Astrocyte (in vitro differentiated cells and primary cell): ENCODE measurements around the gene CALHM1. TPM values are rescaled to one million over a fixed set of nuclear protein-coding genes. Genes with fewer than 3 reads are reported as not detected.

Source experiments
- DNase-seq: peaks from one replicate; pipeline ENCODE4 v3.0.0-alpha.2; 2010; ENCODE audit warnings: low read depth
- FAIRE-seq: peaks from 2 replicates; lab custom pipeline; 2011; peaks lifted over from hg19 to GRCh38; lab: Jason Lieb, UNC
- H2AFZ ChIP-seq: 2 replicates; pipeline ENCODE4 v1.6.0; 2012; ENCODE audit warnings: low read depth, low read length, inconsistent platforms
- H3K27ac ChIP-seq: 2 replicates; pipeline ENCODE4 v1.5.1; 2011; ENCODE audit warnings: low read depth, low read length, inconsistent platforms
- H3K27me3 ChIP-seq: 2 replicates; pipeline ENCODE4 v1.6.0; 2011; ENCODE audit warnings: low read length, inconsistent platforms; ENCODE audit not compliant: insufficient read depth
- H3K36me3 ChIP-seq: 2 replicates; pipeline ENCODE4 v1.5.1; 2011; ENCODE audit warnings: low read length, inconsistent platforms; ENCODE audit not compliant: insufficient read depth
- H3K4me1 ChIP-seq: 2 replicates; pipeline ENCODE4 v1.5.1; 2011; ENCODE audit warnings: low read length, inconsistent platforms; ENCODE audit not compliant: insufficient read depth
- H3K4me2 ChIP-seq: 2 replicates; pipeline ENCODE4 v1.6.0; 2012; ENCODE audit warnings: low read length, inconsistent platforms
- H3K4me3 ChIP-seq: 2 replicates; pipeline ENCODE4 v1.5.1; 2011; ENCODE audit warnings: low read depth, mild to moderate bottlenecking, low read length, inconsistent platforms; ENCODE audit not compliant: insufficient read depth
- H3K79me2 ChIP-seq: 2 replicates; pipeline ENCODE4 v1.6.0; 2012; ENCODE audit warnings: mild to moderate bottlenecking, low read length, inconsistent platforms; ENCODE audit not compliant: insufficient read depth
- H3K9ac ChIP-seq: 2 replicates; pipeline ENCODE4 v1.6.0; 2012; ENCODE audit warnings: mild to moderate bottlenecking, low read length, inconsistent platforms
- H3K9me3 ChIP-seq: 2 replicates; pipeline ENCODE4 v1.5.1; 2012; ENCODE audit warnings: low read depth, mild to moderate bottlenecking, low read length, inconsistent platforms; ENCODE audit not compliant: insufficient read depth
- H4K20me1 ChIP-seq: 2 replicates; pipeline ENCODE4 v1.6.0; 2012; ENCODE audit warnings: low read length, inconsistent platforms; ENCODE audit not compliant: insufficient read depth
- H3K27ac Mint-ChIP-seq: one replicate; pipeline ENCODE4 v1.8.0; 2021; ENCODE audit warnings: mild to moderate bottlenecking, mixed read lengths; ENCODE audit not compliant: unreplicated experiment
- H3K27me3 Mint-ChIP-seq: one replicate; pipeline ENCODE4 v1.8.0; 2021; ENCODE audit warnings: low read depth, mixed read lengths; ENCODE audit not compliant: unreplicated experiment
- H3K36me3 Mint-ChIP-seq: one replicate; pipeline ENCODE4 v1.8.0; 2021; ENCODE audit warnings: low read depth, mixed read lengths; ENCODE audit not compliant: unreplicated experiment
- H3K4me1 Mint-ChIP-seq: one replicate; pipeline ENCODE4 v1.8.0; 2021; ENCODE audit warnings: low read depth, mixed read lengths; ENCODE audit not compliant: unreplicated experiment
- H3K4me3 Mint-ChIP-seq: one replicate; pipeline ENCODE4 v1.8.0; 2021; ENCODE audit warnings: mild to moderate bottlenecking, moderate library complexity, mixed read lengths; ENCODE audit not compliant: unreplicated experiment
- H3K9me3 Mint-ChIP-seq: one replicate; pipeline ENCODE4 v1.8.0; 2021; ENCODE audit warnings: mild to moderate bottlenecking, mixed read lengths; ENCODE audit not compliant: unreplicated experiment
- EZH2 ChIP-seq: IDR thresholded peaks from 2 replicates; pipeline ENCODE4 v1.6.1; 2012; ENCODE audit warnings: mild to moderate bottlenecking, low read length, inconsistent platforms; ENCODE audit not compliant: insufficient read depth
- total RNA-seq: library from RNA; stranded (reverse); gene quantifications from 2 replicates; pipeline ENCODE4 v1.2.1, GENCODE V29; 2021
- TF ChIP-seq, protein P1 (sequence below): IDR thresholded peaks from 2 replicates; pipeline ENCODE4 v1.5.1; 2011; ENCODE audit warnings: low read depth, mild to moderate bottlenecking, inconsistent platforms, low read length, moderate library complexity; ENCODE audit not compliant: insufficient read depth

Gene CALHM1
- total RNA-seq, 1 donor from 2014 or later: not detected

DNA sequence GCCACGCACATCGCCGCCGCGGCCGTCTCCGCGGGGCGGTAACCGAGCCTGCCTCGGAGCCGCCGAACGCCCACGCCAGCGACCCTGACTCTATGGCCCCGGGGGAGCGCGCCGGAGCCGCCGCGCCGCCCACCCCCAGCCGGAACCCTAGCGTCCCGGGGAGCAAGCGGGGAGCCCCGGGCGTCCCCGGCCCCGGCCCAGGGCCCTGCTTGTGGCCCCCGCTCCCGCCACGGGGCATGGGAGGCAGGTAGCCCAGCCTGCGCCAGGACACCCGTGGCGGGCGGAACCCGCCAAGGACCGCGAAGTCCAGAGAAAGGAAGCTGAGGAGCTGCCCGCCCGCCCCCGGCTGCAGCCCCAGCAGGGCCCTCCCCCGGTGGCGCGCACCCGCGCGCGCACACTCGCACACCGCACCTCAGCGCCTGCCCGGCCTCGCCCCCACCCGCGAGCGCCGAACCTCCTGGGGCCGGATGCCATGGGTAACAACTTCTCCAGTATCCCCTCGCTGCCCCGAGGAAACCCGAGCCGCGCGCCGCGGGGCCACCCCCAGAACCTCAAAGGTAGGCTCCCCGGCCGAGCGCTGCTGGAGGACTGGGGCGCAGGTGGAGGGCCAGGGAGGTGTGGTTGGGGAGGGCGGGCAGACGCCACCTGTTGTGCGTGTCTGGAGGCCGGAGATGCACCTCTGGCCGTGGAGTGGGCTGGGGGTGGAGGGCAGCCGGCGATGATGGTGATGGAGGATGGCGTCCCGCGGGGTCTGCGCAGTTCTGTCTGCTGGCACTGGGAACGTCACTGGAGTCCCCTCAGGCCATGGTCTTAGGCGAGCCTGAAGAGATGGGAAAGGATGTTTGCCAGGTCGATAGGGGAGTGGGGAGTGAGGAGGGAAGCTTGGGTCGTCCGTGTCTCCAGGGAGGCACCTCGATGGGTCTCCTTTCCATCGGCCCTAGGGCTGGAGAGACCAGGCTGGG lies 35.5 kb upstream of the CALHM1 start:
- Mint-ChIP-seq H3K27me3 (peaks cover 37% of the 10 kb centered on the region), H3K9me3 (peaks cover 8% of the 10 kb centered on the region), H3K4me1 (peaks cover 24% of the 10 kb centered on the region), H3K36me3 (peaks cover 2% of the 10 kb centered on the region), H3K27ac (peak overlapping the region; percentile 47), H3K4me3 (peak overlapping the region; percentile 84)
- no peak overlapping the region for H3K9ac ChIP-seq
- H3K4me3 ChIP-seq: peak overlapping the region; percentile 21
- H3K27me3 ChIP-seq: peaks cover 67% of the 10 kb centered on the region
- H3K9me3 ChIP-seq: no peaks in the 10 kb centered on the region
- no peaks in the 10 kb centered on the region for H3K79me2 ChIP-seq
- H2AFZ ChIP-seq: no peak overlapping the region
- peaks cover 19% of the 10 kb centered on the region for H3K4me1 ChIP-seq
- H3K4me2 ChIP-seq: peak overlapping the region; percentile 75
- H3K27ac ChIP-seq: no peak overlapping the region
- H3K36me3 ChIP-seq: no peaks in the 10 kb centered on the region
- TF ChIP-seq EZH2: peak; percentile 91
- TF ChIP-seq, protein P1, sequence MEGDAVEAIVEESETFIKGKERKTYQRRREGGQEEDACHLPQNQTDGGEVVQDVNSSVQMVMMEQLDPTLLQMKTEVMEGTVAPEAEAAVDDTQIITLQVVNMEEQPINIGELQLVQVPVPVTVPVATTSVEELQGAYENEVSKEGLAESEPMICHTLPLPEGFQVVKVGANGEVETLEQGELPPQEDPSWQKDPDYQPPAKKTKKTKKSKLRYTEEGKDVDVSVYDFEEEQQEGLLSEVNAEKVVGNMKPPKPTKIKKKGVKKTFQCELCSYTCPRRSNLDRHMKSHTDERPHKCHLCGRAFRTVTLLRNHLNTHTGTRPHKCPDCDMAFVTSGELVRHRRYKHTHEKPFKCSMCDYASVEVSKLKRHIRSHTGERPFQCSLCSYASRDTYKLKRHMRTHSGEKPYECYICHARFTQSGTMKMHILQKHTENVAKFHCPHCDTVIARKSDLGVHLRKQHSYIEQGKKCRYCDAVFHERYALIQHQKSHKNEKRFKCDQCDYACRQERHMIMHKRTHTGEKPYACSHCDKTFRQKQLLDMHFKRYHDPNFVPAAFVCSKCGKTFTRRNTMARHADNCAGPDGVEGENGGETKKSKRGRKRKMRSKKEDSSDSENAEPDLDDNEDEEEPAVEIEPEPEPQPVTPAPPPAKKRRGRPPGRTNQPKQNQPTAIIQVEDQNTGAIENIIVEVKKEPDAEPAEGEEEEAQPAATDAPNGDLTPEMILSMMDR: no peak
- DNase-seq (no peak), FAIRE-seq (no peak)
- H4K20me1 ChIP-seq: peaks cover 34% of the 10 kb centered on the region

DNA sequence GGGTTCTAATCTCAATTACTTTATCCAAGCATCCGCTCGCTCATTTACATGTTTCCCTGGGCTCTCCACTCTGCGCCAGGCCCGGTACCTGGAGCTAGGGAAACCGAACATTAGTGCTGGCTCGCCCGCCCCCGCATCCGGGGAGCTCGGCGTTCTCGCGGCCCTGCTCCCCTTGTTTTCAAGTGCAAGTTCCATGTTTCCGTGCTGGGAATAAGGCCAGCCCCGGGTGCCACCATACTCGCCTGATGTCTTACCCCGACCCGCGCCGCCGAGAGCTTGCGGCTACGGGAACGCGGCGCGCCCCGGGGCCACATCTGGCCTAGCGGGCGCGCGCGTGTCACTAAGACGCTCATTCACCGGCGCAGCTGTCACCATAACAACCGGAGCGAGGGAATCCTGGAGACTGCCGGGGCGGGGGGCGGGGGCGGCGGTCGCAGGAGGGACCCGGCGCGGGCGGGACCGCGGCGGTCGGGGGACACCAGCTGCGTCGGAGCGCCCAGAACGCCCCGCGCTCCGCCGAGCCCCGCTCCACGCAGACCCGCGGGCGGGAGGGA lies 34.7 kb upstream of the CALHM1 start, which contains the start of gene NEURL1:
NEURL1 (plus strand) TSS at position 344 of the 554 bp plus-strand sequence. CDS start 683 bp downstream, outside the sequence.
- TF ChIP-seq, protein P1: no peak
- TF ChIP-seq EZH2: peak; percentile 35
- H3K27ac ChIP-seq: no peak within 1 kb of the TSS

More for the DNA sequence above, 34.7 kb upstream of the CALHM1 start, which contains the start of gene NEURL1:
- Histone ChIP-seq H3K9ac (no peak within 1 kb of the TSS), H3K4me1 (peaks cover 19% of the 10 kb centered on the region), H3K4me3 (peak within 1 kb of the TSS; percentile 38), H3K4me2 (peak within 1 kb of the TSS; percentile 75), H3K79me2 (no peaks in the 10 kb centered on the region), H2AFZ (no peak within 1 kb of the TSS), H3K36me3 (no peaks in the 10 kb centered on the region), H4K20me1 (peaks cover 30% of the 10 kb centered on the region), H3K9me3 (no peaks in the 10 kb centered on the region), H3K27me3 (peaks cover 65% of the 10 kb centered on the region)
- Mint-ChIP-seq H3K4me3 (peak within 1 kb of the TSS; percentile 84), H3K9me3 (peaks cover 8% of the 10 kb centered on the region), H3K4me1 (peaks cover 24% of the 10 kb centered on the region), H3K27me3 (peaks cover 41% of the 10 kb centered on the region), H3K36me3 (peaks cover 2% of the 10 kb centered on the region), H3K27ac (peak within 1 kb of the TSS; percentile 68)
- DNase-seq (no peak), FAIRE-seq (no peak)
